NCI-H2107 treated with DMSO at 0.1 percent for 48 hours (cell line): ENCODE data around the gene FFAR1.
"Not testable (repeated sequence)": the region's sequence is repeated elsewhere in the genome, so short reads cannot be mapped to it uniquely, and the experiment has no call there.

Source experiments
- DNase-seq: peaks from one replicate; lab custom pipeline; 2025; ENCODE audit not compliant: unreplicated experiment; lab: John Stamatoyannopoulos, UW

The FFAR1 gene

GRCh38 chr19:35359395-35359794 lies 11.7 kb downstream of the FFAR1 start:
- not testable (repeated sequence) for DNase-seq

GRCh38 chr19:35360081-35360480 lies 12.4 kb downstream of the FFAR1 start:
- DNase-seq: not testable (repeated sequence)

- no peak for DNase-seq
These were observed 13.2 kb downstream of the FFAR1 start for GRCh38 chr19:35360880-35361420.

GRCh38 chr19:35362261-35363000 lies 14.7 kb downstream of the FFAR1 start:
- DNase-seq: no peak

- DNase-seq: no peak
These were observed 15.4 kb downstream of the FFAR1 start for GRCh38 chr19:35363001-35363590.

GRCh38 chr19:35363711-35364425 lies 16.2 kb downstream of the FFAR1 start:
- no peak for DNase-seq

- no peak for DNase-seq
These were observed 17.6 kb downstream of the FFAR1 start for GRCh38 chr19:35365303-35365702.

- DNase-seq: no peak
These were observed 20.7 kb downstream of the FFAR1 start for GRCh38 chr19:35368378-35368777.

GRCh38 chr19:35369522-35369921 lies 21.8 kb downstream of the FFAR1 start:
- DNase-seq: no peak

- no peak for DNase-seq
These were observed 23.0 kb downstream of the FFAR1 start, which contains the start of gene GPR42 for GRCh38 chr19:35370722-35371121. Gene GPR42 (plus strand): TSS chr19:35371068. CDS start chr19:35371360, 292 bp downstream.

- DNase-seq: no peak
These were observed 25.8 kb downstream of the FFAR1 start for GRCh38 chr19:35373492-35373891.

- not testable (repeated sequence) for DNase-seq
These were observed 26.3 kb downstream of the FFAR1 start for GRCh38 chr19:35374031-35374430.

GRCh38 chr19:35375505-35376307 lies 28.0 kb downstream of the FFAR1 start:
- no peak for DNase-seq

- no peak for DNase-seq
These were observed 30.0 kb downstream of the FFAR1 start for GRCh38 chr19:35377656-35378055.

- no peak for DNase-seq
These were observed 30.7 kb downstream of the FFAR1 start for GRCh38 chr19:35378356-35378755.

GRCh38 chr19:35379545-35379944 lies 31.8 kb downstream of the FFAR1 start:
- DNase-seq: not testable (repeated sequence)

GRCh38 chr19:35379992-35380391 lies 32.3 kb downstream of the FFAR1 start:
- no peak for DNase-seq

- DNase-seq: no peak
These were observed 32.9 kb downstream of the FFAR1 start for GRCh38 chr19:35380450-35381124.

- DNase-seq: no peak
These were observed 33.6 kb downstream of the FFAR1 start for GRCh38 chr19:35381318-35381717.

GRCh38 chr19:35381926-35382325 lies 34.2 kb downstream of the FFAR1 start:
- DNase-seq: no peak
